IMR-90 (cell line): ENCODE measurements around the gene PIK3IP1. TPM values are rescaled to one million over a fixed set of nuclear protein-coding genes. Genes with fewer than 3 reads are reported as not detected.

Experiments
- ATAC-seq: fragments of 200-7000 bp; cut with Tn5 transposase; 2 replicates; pipeline ENCODE4 v1.9.1; 2020; ENCODE audit warnings: low read depth, mild to moderate bottlenecking, moderate library complexity
- BruUV-seq: library from RNA; stranded (reverse); fragments of 400-500 nt; replicated peaks from 2 replicates; lab custom pipeline; 2021; lab: Mats Ljungman, UMichigan
- CTCF ChIA-PET: fragments of 300-600 bp; formaldehyde crosslinking; extraction: SDS; loops from one replicate; lab custom pipeline; 2021; ENCODE audit warnings: antibody characterized with exemption; lab: Yijun Ruan, JAX
- POLR2A ChIA-PET: fragments of 300-600 bp; sonication (Branson Sonifier 250); formaldehyde crosslinking; loops from one replicate; lab custom pipeline; 2022; ENCODE audit warnings: antibody characterized with exemption; ENCODE audit not compliant: unreplicated experiment; lab: Charles Lee
- DNase-seq: peaks from one replicate; pipeline ENCODE4 v3.0.0; 2013
- H2AFZ ChIP-seq: replicated peaks from 2 replicates; pipeline ENCODE3; 2013; ENCODE audit warnings: low read length, mild to moderate bottlenecking; ENCODE audit not compliant: poor library complexity
- H2AK5ac ChIP-seq: 2 replicates; pipeline ENCODE4 v1.6.1; 2013; ENCODE audit warnings: low read depth, low read length, inconsistent platforms
- H2AK9ac ChIP-seq: replicated peaks from 2 replicates; pipeline ENCODE3; 2013; ENCODE audit warnings: mild to moderate bottlenecking, low read depth, low read length, moderate library complexity; ENCODE audit not compliant: poor library complexity
- H2BK120ac ChIP-seq: 2 replicates; pipeline ENCODE4 v1.6.1; 2013; ENCODE audit warnings: low read depth, low read length, inconsistent platforms
- H2BK15ac ChIP-seq: 3 replicates; pipeline ENCODE4 v1.6.1; 2013; ENCODE audit warnings: low read depth, low read length, inconsistent platforms
- H2BK20ac ChIP-seq: 2 replicates; pipeline ENCODE4 v1.6.1; 2013; ENCODE audit warnings: low read depth, mild to moderate bottlenecking, inconsistent platforms, low read length, moderate library complexity
- H2BK5ac ChIP-seq: 2 replicates; pipeline ENCODE4 v1.6.1; 2013; ENCODE audit warnings: mild to moderate bottlenecking, low read depth, low read length, inconsistent platforms; ENCODE audit not compliant: poor library complexity, severe bottlenecking
- H3K14ac ChIP-seq: replicated peaks from 2 replicates; pipeline ENCODE4 v1.6.1; 2013; ENCODE audit warnings: low read depth, low read length, inconsistent platforms
- H3K18ac ChIP-seq: 2 replicates; pipeline ENCODE4 v1.6.1; 2013; ENCODE audit warnings: low read depth, low read length, control low read depth
- H3K23ac ChIP-seq: 2 replicates; pipeline ENCODE4 v1.6.1; 2013; ENCODE audit warnings: low read depth, low read length, inconsistent platforms
- H3K27ac ChIP-seq: 2 replicates; pipeline ENCODE4 v1.5.1; 2013; ENCODE audit warnings: mild to moderate bottlenecking, control low read depth, low read length; ENCODE audit not compliant: insufficient read depth
- H3K27me3 ChIP-seq: 2 replicates; pipeline ENCODE4 v1.6.1; 2013; ENCODE audit warnings: low read length; ENCODE audit not compliant: control insufficient read depth, insufficient read depth
- H3K36me3 ChIP-seq: 2 replicates; pipeline ENCODE4 v1.6.1; 2013; ENCODE audit warnings: low read length, mixed read lengths; ENCODE audit not compliant: control insufficient read depth, insufficient read depth
- H3K4ac ChIP-seq: 2 replicates; pipeline ENCODE4 v1.6.1; 2013; ENCODE audit warnings: low read depth, low read length, inconsistent platforms
- H3K4me1 ChIP-seq: 2 replicates; pipeline ENCODE4 v1.6.1; 2013; ENCODE audit warnings: low read length, mixed read lengths; ENCODE audit not compliant: control insufficient read depth, insufficient read depth
- H3K4me2 ChIP-seq: 2 replicates; pipeline ENCODE4 v1.6.1; 2013; ENCODE audit warnings: low read depth, mild to moderate bottlenecking, control low read depth, low read length, moderate library complexity
- H3K4me3 ChIP-seq: 2 replicates; pipeline ENCODE4 v1.5.1; 2013; ENCODE audit warnings: low read depth, mild to moderate bottlenecking, control low read depth, low read length, moderate library complexity; ENCODE audit not compliant: insufficient read depth
- H3K56ac ChIP-seq: 2 replicates; pipeline ENCODE4 v1.6.1; 2013; ENCODE audit warnings: low read length, inconsistent platforms; ENCODE audit not compliant: insufficient read depth; ENCODE audit errors: extremely low read depth
- H3K79me1 ChIP-seq, 2 experiments: 2 replicates each; pipeline ENCODE4 v1.6.1; 2013; ENCODE audit warnings: low read length in 2 of 2, inconsistent platforms in 1 of 2, low read depth in 1 of 2
- H3K9ac ChIP-seq: 2 replicates; pipeline ENCODE4 v1.6.1; 2013; ENCODE audit warnings: low read depth, low read length, control low read depth
- H3K9me1 ChIP-seq: 2 replicates; pipeline ENCODE4 v1.6.1; 2013; ENCODE audit warnings: low read length, inconsistent platforms; ENCODE audit not compliant: insufficient read depth
- H3K9me3 ChIP-seq: 2 replicates; pipeline ENCODE4 v1.6.1; 2013; ENCODE audit warnings: low read length; ENCODE audit not compliant: control insufficient read depth, insufficient read depth
- H4K20me1 ChIP-seq: 2 replicates; pipeline ENCODE4 v1.6.1; 2013; ENCODE audit warnings: low read length, inconsistent platforms; ENCODE audit not compliant: insufficient read depth
- H4K5ac ChIP-seq: 2 replicates; pipeline ENCODE4 v1.6.1; 2013; ENCODE audit warnings: mild to moderate bottlenecking, low read depth, low read length, control low read depth
- H4K8ac ChIP-seq, 2 experiments: 2 replicates each; pipeline ENCODE4 v1.6.1; 2013; ENCODE audit warnings: low read depth in 2 of 2, low read length in 2 of 2, control low read depth in 1 of 2, inconsistent platforms in 1 of 2
- H4K91ac ChIP-seq: 2 replicates; pipeline ENCODE4 v1.6.1; 2013; ENCODE audit warnings: low read depth, low read length, inconsistent platforms; ENCODE audit not compliant: insufficient read depth
- BHLHE40 ChIP-seq: fragments of 150-350 bp; IDR thresholded peaks from 2 replicates; pipeline ENCODE4 v1.6.1; 2016; ENCODE audit warnings: mild to moderate bottlenecking, low read depth, low read length
- CEBPB ChIP-seq: IDR thresholded peaks from 2 replicates; pipeline ENCODE4 v1.6.1; 2012; ENCODE audit warnings: low read depth, low read length, improper control_type of control experiment
- FOS ChIP-seq: fragments of 150-350 bp; IDR thresholded peaks from 2 replicates; pipeline ENCODE4 v1.6.1; 2016; ENCODE audit warnings: low read depth, low read length
- MAFK ChIP-seq: IDR thresholded peaks from 2 replicates; pipeline ENCODE4 v1.6.1; 2012; ENCODE audit warnings: low read depth, low read length, improper control_type of control experiment
- MAZ ChIP-seq: IDR thresholded peaks from 2 replicates; pipeline ENCODE4 v1.6.1; 2012; ENCODE audit warnings: low read depth, mild to moderate bottlenecking, low read length, improper control_type of control experiment, moderate library complexity, borderline replicate concordance
- MXI1 ChIP-seq: IDR thresholded peaks from 2 replicates; pipeline ENCODE4 v1.6.1; 2012; ENCODE audit warnings: low read depth, mild to moderate bottlenecking, low read length, moderate library complexity, borderline replicate concordance
- NFE2L2 ChIP-seq: fragments of 150-350 bp; IDR thresholded peaks from 2 replicates; pipeline ENCODE4 v1.6.1; 2016; ENCODE audit warnings: low read depth, mild to moderate bottlenecking, low read length
- RAD21 ChIP-seq: IDR thresholded peaks from 2 replicates; pipeline ENCODE4 v1.6.1; 2012; ENCODE audit warnings: low read length, improper control_type of control experiment
- RCOR1 ChIP-seq: IDR thresholded peaks from 2 replicates; pipeline ENCODE4 v1.6.1; 2012; ENCODE audit warnings: mild to moderate bottlenecking, low read length, improper control_type of control experiment; ENCODE audit not compliant: insufficient replicate concordance
- RFX5 ChIP-seq: IDR thresholded peaks from 2 replicates; pipeline ENCODE4 v1.8.0; 2012; ENCODE audit warnings: low read depth, mild to moderate bottlenecking, low read length, moderate library complexity
- SMC3 ChIP-seq: fragments of 150-350 bp; IDR thresholded peaks from 2 replicates; pipeline ENCODE4 v1.6.1; 2016; ENCODE audit warnings: low read depth, mild to moderate bottlenecking, antibody characterized with exemption, low read length, moderate library complexity
- WGBS, 2 experiments: methylation state at CpG; one replicate each; pipeline versions ENCODE4 v1.1.5 to v1.1.7; 2013; ENCODE audit warnings: missing lambda C conversion rate in 2 of 2; ENCODE audit not compliant: insufficient read length in 1 of 2; ENCODE audit errors: extremely low coverage in 2 of 2; 5-methylcytosine and 5-hydroxymethylcytosine counted together
- dilution Hi-C: fragments of 300-500 bp; cut with HindIII; formaldehyde crosslinking; loops from one replicate; pipeline ENCODE4 v1.14.3; 2018; ENCODE audit warnings: low sequenced_read_pairs; ENCODE audit not compliant: unreplicated experiment
- in situ Hi-C: fragments of 300-500 bp; cut with MboI; formaldehyde crosslinking; loops from 3 replicates; pipeline ENCODE4 v1.14.3; 2019; ENCODE audit warnings: low sequenced_read_pairs, inconsistent platforms, mixed read lengths
- intact Hi-C: fragments of 100-400 bp; cut with micrococcal nuclease; formaldehyde crosslinking; loops from 2 replicates; pipeline ENCODE4 v1.10.0; 2022
- polyA plus RNA-seq, 3 experiments: library from polyadenylated mRNA; depleted of rRNA; stranded (reverse); fragments of >200 nt; gene quantifications; 2 replicates each; pipeline ENCODE4 v1.2.3, GENCODE V29; 2012; ENCODE audit warnings: low replicate concordance in 1 of 3
- total RNA-seq: library from RNA; depleted of rRNA; stranded (reverse); fragments of >200 nt; gene quantifications from 2 replicates; pipeline ENCODE4 v1.2.3, GENCODE V29; 2012
- TF ChIP-seq, protein P1 (sequence below): conservative IDR thresholded peaks from 2 replicates; pipeline ENCODE4 v1.5.1; 2012; ENCODE audit warnings: mild to moderate bottlenecking, low read depth, low read length, improper control_type of control experiment
- TF ChIP-seq, protein P2 (sequence below): fragments of 150-350 bp; IDR thresholded peaks from 2 replicates; pipeline ENCODE4 v1.6.1; 2017; ENCODE audit warnings: mild to moderate bottlenecking, antibody characterized with exemption, low read length, low read depth

PIK3IP1 gene
- total and polyA plus RNA-seq, 2 of the 4 experiments (the other 2 are of a cell fraction) = 12.9 to 17.6 TPM

DNA sequence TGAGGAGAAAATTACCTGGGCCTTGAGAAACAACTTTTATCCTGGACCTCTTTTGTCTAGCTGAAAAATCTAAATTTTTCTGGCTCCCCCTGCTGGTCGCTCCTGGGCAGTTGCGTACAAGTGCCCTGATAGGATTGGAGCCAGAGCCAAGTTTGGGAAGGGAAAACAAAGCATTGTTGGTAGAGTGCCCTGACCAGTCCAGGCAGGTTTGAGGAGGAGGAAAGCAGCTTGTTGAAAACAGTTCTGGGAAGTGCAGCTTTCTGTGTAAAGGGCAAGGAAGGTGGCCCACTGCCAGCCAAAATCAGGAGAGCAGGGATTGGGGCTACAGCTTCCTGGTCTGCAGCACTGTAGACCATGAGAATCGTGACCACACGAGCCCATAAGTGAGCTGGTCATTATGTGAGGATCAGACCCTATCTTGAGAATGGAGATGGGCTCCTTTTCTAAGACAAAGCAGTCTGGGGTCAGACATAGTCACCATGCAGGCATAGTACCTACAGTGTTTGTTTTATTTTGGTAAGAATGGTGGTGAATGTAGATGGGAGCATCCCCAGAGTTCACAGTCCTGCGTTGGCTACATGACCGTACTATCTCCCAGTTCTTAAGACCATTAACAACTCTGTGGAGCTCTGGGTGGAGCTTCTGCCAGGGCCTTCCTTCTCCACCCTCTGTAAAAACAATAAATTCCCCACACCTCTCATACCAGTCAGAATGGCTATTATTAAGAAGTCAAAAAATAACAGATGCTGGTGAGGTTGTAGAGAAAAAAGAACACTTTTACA is 21.3 kb upstream of the PIK3IP1 start:
- Histone ChIP-seq H3K36me3 (no peaks in the 10 kb centered on the region), H3K79me1 (no peaks in the 10 kb centered on the region; a peak in 1 of 4 replicates), H2AK5ac (no peak overlapping the region; the same call in 1 of the 2 replicates), H3K4me3 (no peak overlapping the region), H3K56ac (no peak overlapping the region), H3K27ac (peak overlapping the region; percentile 0; the same call in 1 of the 2 replicates), H4K20me1 (no peaks in the 10 kb centered on the region), H2BK5ac (no peak overlapping the region), H4K91ac (peak overlapping the region; percentile 31; the same call in 1 of the 2 replicates), H3K9ac (no peak overlapping the region), H2AK9ac (peak overlapping the region; percentile 3), H2BK15ac (no peak overlapping the region), H3K4ac (peak overlapping the region; percentile 22; the same call in 1 of the 2 replicates), H4K8ac (peak overlapping the region; percentile 55 to 62), H3K23ac (no peak overlapping the region), H3K4me2 (no peak overlapping the region), H2BK20ac (peak overlapping the region; percentile 37), H3K18ac (peak overlapping the region; percentile 8; the same call in 1 of the 2 replicates), H3K4me1 (peaks cover 3% of the 10 kb centered on the region; the same call in 1 of the 2 replicates), H3K27me3 (no peaks in the 10 kb centered on the region), H3K14ac (peak overlapping the region; percentile 12; the same call in 1 of the 2 replicates), H2BK120ac (no peak overlapping the region; the same call in 1 of the 2 replicates), H3K9me1 (no peaks in the 10 kb centered on the region; the same call in 1 of the 2 replicates), H2AFZ (peak overlapping the region; percentile 80), H4K5ac (peak overlapping the region; percentile 6; the same call in 1 of the 2 replicates), H3K9me3 (peaks cover 5% of the 10 kb centered on the region; the same call in 1 of the 2 replicates)
- in situ Hi-C loops = no loop called here
- 0% methylated on average over 1 of the region's 6 CpGs; no CpG with 5 or more reads in 1 of the 2 experiments for WGBS, 2 experiments
- POLR2A ChIA-PET = no interaction called here
- no TSS peak for BruUV-seq
- CTCF ChIA-PET = interaction anchor here (0.5 to 1.9 kb wide), 13 partner anchors 9 to 353 kb away, joined by 3 to 24 read pairs (median 5); partner anchors contain the start of gene PIK3IP1
- peak; percentile 46 for TF ChIP-seq RAD21
- no peak for TF ChIP-seq RFX5
- TF ChIP-seq CEBPB = no peak
- no peak for TF ChIP-seq MXI1
- no peak for TF ChIP-seq NFE2L2
- no peak for TF ChIP-seq MAZ
- peak; percentile 64 for TF ChIP-seq SMC3
- TF ChIP-seq, protein P1, sequence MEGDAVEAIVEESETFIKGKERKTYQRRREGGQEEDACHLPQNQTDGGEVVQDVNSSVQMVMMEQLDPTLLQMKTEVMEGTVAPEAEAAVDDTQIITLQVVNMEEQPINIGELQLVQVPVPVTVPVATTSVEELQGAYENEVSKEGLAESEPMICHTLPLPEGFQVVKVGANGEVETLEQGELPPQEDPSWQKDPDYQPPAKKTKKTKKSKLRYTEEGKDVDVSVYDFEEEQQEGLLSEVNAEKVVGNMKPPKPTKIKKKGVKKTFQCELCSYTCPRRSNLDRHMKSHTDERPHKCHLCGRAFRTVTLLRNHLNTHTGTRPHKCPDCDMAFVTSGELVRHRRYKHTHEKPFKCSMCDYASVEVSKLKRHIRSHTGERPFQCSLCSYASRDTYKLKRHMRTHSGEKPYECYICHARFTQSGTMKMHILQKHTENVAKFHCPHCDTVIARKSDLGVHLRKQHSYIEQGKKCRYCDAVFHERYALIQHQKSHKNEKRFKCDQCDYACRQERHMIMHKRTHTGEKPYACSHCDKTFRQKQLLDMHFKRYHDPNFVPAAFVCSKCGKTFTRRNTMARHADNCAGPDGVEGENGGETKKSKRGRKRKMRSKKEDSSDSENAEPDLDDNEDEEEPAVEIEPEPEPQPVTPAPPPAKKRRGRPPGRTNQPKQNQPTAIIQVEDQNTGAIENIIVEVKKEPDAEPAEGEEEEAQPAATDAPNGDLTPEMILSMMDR = peak; percentile 77
- TF ChIP-seq BHLHE40 = no peak
- TF ChIP-seq, protein P2, sequence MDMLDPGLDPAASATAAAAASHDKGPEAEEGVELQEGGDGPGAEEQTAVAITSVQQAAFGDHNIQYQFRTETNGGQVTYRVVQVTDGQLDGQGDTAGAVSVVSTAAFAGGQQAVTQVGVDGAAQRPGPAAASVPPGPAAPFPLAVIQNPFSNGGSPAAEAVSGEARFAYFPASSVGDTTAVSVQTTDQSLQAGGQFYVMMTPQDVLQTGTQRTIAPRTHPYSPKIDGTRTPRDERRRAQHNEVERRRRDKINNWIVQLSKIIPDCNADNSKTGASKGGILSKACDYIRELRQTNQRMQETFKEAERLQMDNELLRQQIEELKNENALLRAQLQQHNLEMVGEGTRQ = no peak
- TF ChIP-seq RCOR1 = no peak
- TF ChIP-seq MAFK = no peak
- no peak for TF ChIP-seq FOS
- ATAC-seq (peak; percentile 97), DNase-seq (peak; percentile 61)
- intact Hi-C loops = no loop called here
- dilution Hi-C loops = no loop called here
